Activated T-cell treated with anti-CD3 and anti-CD28 coated beads for 24 hours (primary cell): ENCODE results near the gene SLC22A23.

ENCODE experiments used
- DNase-seq: peaks from one replicate; pipeline ENCODE4 v3.0.0-alpha.2; 2020; ENCODE audit warnings: low read depth

SLC22A23 gene

GRCh38 chr6:3240595-3240994, 216.3 kb downstream of the SLC22A23 start:
- DNase-seq: no peak

GRCh38 chr6:3239110-3239830, 217.6 kb downstream of the SLC22A23 start:
- DNase-seq: no peak

- no peak for DNase-seq
These were observed 218.8 kb downstream of the SLC22A23 start for GRCh38 chr6:3237761-3238662.

- no peak for DNase-seq
These were observed 220.8 kb downstream of the SLC22A23 start for GRCh38 chr6:3236005-3236404.

GRCh38 chr6:3235486-3235885, 221.4 kb downstream of the SLC22A23 start:
- DNase-seq: no peak

GRCh38 chr6:3233904-3234303, 222.9 kb downstream of the SLC22A23 start:
- no peak for DNase-seq

- no peak for DNase-seq
These were observed 223.5 kb downstream of the SLC22A23 start for GRCh38 chr6:3233321-3233720.

- no peak for DNase-seq
These were observed 224.6 kb downstream of the SLC22A23 start for GRCh38 chr6:3232017-3232945.

- DNase-seq: no peak
These were observed 225.4 kb downstream of the SLC22A23 start for GRCh38 chr6:3231247-3232016.

- no peak for DNase-seq
These were observed 226.0 kb downstream of the SLC22A23 start for GRCh38 chr6:3230900-3231246.

GRCh38 chr6:3230256-3230882, 226.5 kb downstream of the SLC22A23 start:
- no peak for DNase-seq

- DNase-seq: no peak
These were observed 227.2 kb downstream of the SLC22A23 start for GRCh38 chr6:3229566-3230178.

GRCh38 chr6:3228771-3229565, 227.9 kb downstream of the SLC22A23 start:
- DNase-seq: no peak

GRCh38 chr6:3228046-3228671, 228.7 kb downstream of the SLC22A23 start:
- DNase-seq: no peak

- DNase-seq: no peak
These were observed 229.3 kb downstream of the SLC22A23 start, which contains the start of gene TUBB2B for GRCh38 chr6:3227363-3228045. TSS of gene TUBB2B (minus strand) at chr6:3227653. CDS start at chr6:3227543, 110 bp downstream.

GRCh38 chr6:3226481-3227362, 230.1 kb downstream of the SLC22A23 start:
- DNase-seq: no peak

- DNase-seq: no peak
These were observed 230.8 kb downstream of the SLC22A23 start for GRCh38 chr6:3226042-3226441.
